ENCODE results near the gene SRSF8. TPM values are rescaled to one million over a fixed set of nuclear protein-coding genes. Genes with fewer than 3 reads are reported as not detected.
A peak's percentile ranks its signal among the peaks of the same experiment; 100 is the strongest.
"Not testable (repeated sequence)": the region's sequence is repeated elsewhere in the genome, so short reads cannot be mapped to it uniquely, and the experiment has no call there.

SRSF8 gene
- 43.5 and 50.3 TPM in 2 replicates for total RNA-seq

- Mint-ChIP-seq H3K4me1 (ENCODE audit: low read depth) (peaks cover 18% of the 10 kb centered on the region), H3K36me3 (ENCODE audit: low read depth) (peaks cover 16% of the 10 kb centered on the region), H3K9me3 (no peaks in the 10 kb centered on the region), H3K4me3 (ENCODE audit: low read depth) (peak within 1 kb of the TSS; percentile 91), H3K27me3 (ENCODE audit: low read depth) (peaks cover 21% of the 10 kb centered on the region), H3K27ac (peak within 1 kb of the TSS; percentile 93)
- no peak for DNase-seq (ENCODE audit: low spot score)
- intact Hi-C loops (cut with micrococcal nuclease), result loop anchor here (1.0 to 10.0 kb wide), 6 partner anchors 278 to 1324 kb away; partner anchors contain the start of genes C11orf54, FUT4 and TAF1D
Measured at GRCh38 chr11:95066716-95067038, at the start of gene SRSF8. Gene SRSF8, plus strand, starts transcription at chr11:95066919. Its CDS starts 308 bp downstream, at chr11:95067227.

GRCh38 chr11:95021468-95021867 is 45.3 kb upstream of the SRSF8 start:
- DNase-seq (ENCODE audit: low spot score); intact Hi-C loops (cut with micrococcal nuclease); H3K27ac Mint-ChIP-seq; H3K9me3 Mint-ChIP-seq; H3K27me3 Mint-ChIP-seq (ENCODE audit: low read depth); H3K4me1 Mint-ChIP-seq (ENCODE audit: low read depth); H3K36me3 Mint-ChIP-seq (ENCODE audit: low read depth); H3K4me3 Mint-ChIP-seq (ENCODE audit: low read depth): not testable (repeated sequence)

GRCh38 chr11:95024958-95025357 is 41.8 kb upstream of the SRSF8 start, which contains the start of gene KDM4E:
Gene KDM4E, plus strand, starts transcription at chr11:95025258. Its CDS starts 300 bp downstream, at chr11:95025558.
- H3K36me3 Mint-ChIP-seq (ENCODE audit: low read depth), result no peaks in the 10 kb centered on the region
- intact Hi-C loops (cut with micrococcal nuclease), result no loop called here
- H3K4me3 Mint-ChIP-seq (ENCODE audit: low read depth), result no peak within 1 kb of the TSS

GRCh38 chr11:95025594-95025993 is 41.1 kb upstream of the SRSF8 start:
- DNase-seq (ENCODE audit: low spot score); H3K27ac Mint-ChIP-seq; H3K36me3 Mint-ChIP-seq (ENCODE audit: low read depth); H3K27me3 Mint-ChIP-seq (ENCODE audit: low read depth); H3K4me1 Mint-ChIP-seq (ENCODE audit: low read depth); H3K4me3 Mint-ChIP-seq (ENCODE audit: low read depth); intact Hi-C loops (cut with micrococcal nuclease); H3K9me3 Mint-ChIP-seq: not testable (repeated sequence)

More at GRCh38 chr11:95024958-95025357, 41.8 kb upstream of the SRSF8 start, which contains the start of gene KDM4E:
- no peak for DNase-seq (ENCODE audit: low spot score)
- H3K9me3 Mint-ChIP-seq, result no peaks in the 10 kb centered on the region
- H3K27ac Mint-ChIP-seq, result no peak within 1 kb of the TSS
- H3K4me1 Mint-ChIP-seq (ENCODE audit: low read depth), result no peaks in the 10 kb centered on the region
- no peaks in the 10 kb centered on the region for H3K27me3 Mint-ChIP-seq (ENCODE audit: low read depth)

GRCh38 chr11:95028357-95028756 is 38.4 kb upstream of the SRSF8 start:
- no peak overlapping the region for H3K27ac Mint-ChIP-seq
- no peaks in the 10 kb centered on the region for H3K9me3 Mint-ChIP-seq
- intact Hi-C loops (cut with micrococcal nuclease), result no loop called here
- no peak overlapping the region for H3K4me3 Mint-ChIP-seq (ENCODE audit: low read depth)
- no peaks in the 10 kb centered on the region for H3K36me3 Mint-ChIP-seq (ENCODE audit: low read depth)
- no peaks in the 10 kb centered on the region for H3K4me1 Mint-ChIP-seq (ENCODE audit: low read depth)
- peaks cover 8% of the 10 kb centered on the region for H3K27me3 Mint-ChIP-seq (ENCODE audit: low read depth)
- no peak for DNase-seq (ENCODE audit: low spot score)

- H3K4me3 Mint-ChIP-seq (ENCODE audit: low read depth), result no peak overlapping the region
- no peaks in the 10 kb centered on the region for H3K36me3 Mint-ChIP-seq (ENCODE audit: low read depth)
Measured at GRCh38 chr11:95033051-95033450, 33.7 kb upstream of the SRSF8 start.

GRCh38 chr11:95035316-95035715 is 31.4 kb upstream of the SRSF8 start:
- intact Hi-C loops (cut with micrococcal nuclease), result no loop called here
- Mint-ChIP-seq H3K36me3 (ENCODE audit: low read depth) (no peaks in the 10 kb centered on the region), H3K27ac (no peak overlapping the region), H3K27me3 (ENCODE audit: low read depth) (peaks cover 30% of the 10 kb centered on the region), H3K4me3 (ENCODE audit: low read depth) (no peak overlapping the region), H3K4me1 (ENCODE audit: low read depth) (no peaks in the 10 kb centered on the region), H3K9me3 (no peaks in the 10 kb centered on the region)
- DNase-seq (ENCODE audit: low spot score), result no peak

More at GRCh38 chr11:95033051-95033450, 33.7 kb upstream of the SRSF8 start:
- Mint-ChIP-seq H3K4me1 (ENCODE audit: low read depth) (no peaks in the 10 kb centered on the region), H3K27ac (no peak overlapping the region), H3K9me3 (no peaks in the 10 kb centered on the region), H3K27me3 (ENCODE audit: low read depth) (peaks cover 25% of the 10 kb centered on the region)
- intact Hi-C loops (cut with micrococcal nuclease), result no loop called here
- no peak for DNase-seq (ENCODE audit: low spot score)

GRCh38 chr11:95037356-95038035 is 29.2 kb upstream of the SRSF8 start:
- H3K36me3 Mint-ChIP-seq (ENCODE audit: low read depth); DNase-seq (ENCODE audit: low spot score); intact Hi-C loops (cut with micrococcal nuclease); H3K4me1 Mint-ChIP-seq (ENCODE audit: low read depth); H3K9me3 Mint-ChIP-seq; H3K27ac Mint-ChIP-seq; H3K4me3 Mint-ChIP-seq (ENCODE audit: low read depth): not testable (repeated sequence)
- peaks cover 27% of the 10 kb centered on the region for H3K27me3 Mint-ChIP-seq (ENCODE audit: low read depth)

GRCh38 chr11:95042239-95042638 is 24.5 kb upstream of the SRSF8 start:
- no peak overlapping the region for H3K4me3 Mint-ChIP-seq (ENCODE audit: low read depth)
- no peaks in the 10 kb centered on the region for H3K9me3 Mint-ChIP-seq
- no peaks in the 10 kb centered on the region for H3K36me3 Mint-ChIP-seq (ENCODE audit: low read depth)
- no peak overlapping the region for H3K27ac Mint-ChIP-seq
- peaks cover 3% of the 10 kb centered on the region for H3K4me1 Mint-ChIP-seq (ENCODE audit: low read depth)
- peaks cover 22% of the 10 kb centered on the region for H3K27me3 Mint-ChIP-seq (ENCODE audit: low read depth)
- no peak for DNase-seq (ENCODE audit: low spot score)
- intact Hi-C loops (cut with micrococcal nuclease), result no loop called here

- no peak overlapping the region for H3K27ac Mint-ChIP-seq
- intact Hi-C loops (cut with micrococcal nuclease), result no loop called here
- H3K4me3 Mint-ChIP-seq (ENCODE audit: low read depth), result no peak overlapping the region
- no peaks in the 10 kb centered on the region for H3K36me3 Mint-ChIP-seq (ENCODE audit: low read depth)
- H3K9me3 Mint-ChIP-seq, result no peaks in the 10 kb centered on the region
- H3K4me1 Mint-ChIP-seq (ENCODE audit: low read depth), result peaks cover 3% of the 10 kb centered on the region
- DNase-seq (ENCODE audit: low spot score), result no peak
- H3K27me3 Mint-ChIP-seq (ENCODE audit: low read depth), result peaks cover 21% of the 10 kb centered on the region
Measured at GRCh38 chr11:95042906-95043305, 23.8 kb upstream of the SRSF8 start.

- no peaks in the 10 kb centered on the region for H3K36me3 Mint-ChIP-seq (ENCODE audit: low read depth)
- H3K4me1 Mint-ChIP-seq (ENCODE audit: low read depth), result peaks cover 3% of the 10 kb centered on the region
- H3K27me3 Mint-ChIP-seq (ENCODE audit: low read depth), result peaks cover 16% of the 10 kb centered on the region
- intact Hi-C loops (cut with micrococcal nuclease), result no loop called here
- H3K4me3 Mint-ChIP-seq (ENCODE audit: low read depth), result no peak overlapping the region
- no peak overlapping the region for H3K27ac Mint-ChIP-seq
- H3K9me3 Mint-ChIP-seq, result no peaks in the 10 kb centered on the region
- no peak for DNase-seq (ENCODE audit: low spot score)
Measured at GRCh38 chr11:95044010-95044409, 22.7 kb upstream of the SRSF8 start.

- Mint-ChIP-seq H3K36me3 (ENCODE audit: low read depth) (no peaks in the 10 kb centered on the region), H3K4me1 (ENCODE audit: low read depth) (peaks cover 3% of the 10 kb centered on the region), H3K27ac (no peak overlapping the region), H3K4me3 (ENCODE audit: low read depth) (no peak overlapping the region), H3K9me3 (no peaks in the 10 kb centered on the region), H3K27me3 (ENCODE audit: low read depth) (peaks cover 20% of the 10 kb centered on the region)
- intact Hi-C loops (cut with micrococcal nuclease), result no loop called here
- DNase-seq (ENCODE audit: low spot score), result no peak
Measured at GRCh38 chr11:95045812-95046211, 20.9 kb upstream of the SRSF8 start.

- H3K27ac Mint-ChIP-seq; H3K36me3 Mint-ChIP-seq (ENCODE audit: low read depth); H3K9me3 Mint-ChIP-seq; DNase-seq (ENCODE audit: low spot score); H3K4me1 Mint-ChIP-seq (ENCODE audit: low read depth); intact Hi-C loops (cut with micrococcal nuclease); H3K4me3 Mint-ChIP-seq (ENCODE audit: low read depth): not testable (repeated sequence)
- H3K27me3 Mint-ChIP-seq (ENCODE audit: low read depth), result peaks cover 15% of the 10 kb centered on the region
Measured at GRCh38 chr11:95049122-95049521, 17.6 kb upstream of the SRSF8 start, which contains the start of gene KDM4F. Gene KDM4F, plus strand, starts transcription at chr11:95049422.
